Mesodermal cell (in vitro differentiated cells): ENCODE data around the gene KLHL2. TPM values are rescaled to one million over a fixed set of nuclear protein-coding genes. Genes with fewer than 3 reads are reported as not detected.
"Not testable (repeated sequence)": the region's sequence is repeated elsewhere in the genome, so short reads cannot be mapped to it uniquely, and the experiment has no call there.

Experiments
- H3K27ac ChIP-seq: 2 replicates; pipeline ENCODE4 v1.7.0; 2013; ENCODE audit warnings: mild to moderate bottlenecking, low read depth, low read length, moderate library complexity; ENCODE audit not compliant: severe bottlenecking
- H3K36me3 ChIP-seq: 2 replicates; pipeline ENCODE4 v1.7.1; 2013; ENCODE audit warnings: mild to moderate bottlenecking, low read length, moderate library complexity; ENCODE audit not compliant: control insufficient read depth, insufficient read depth
- H3K4me1 ChIP-seq: one replicate; pipeline ENCODE4 v1.7.1; 2013; ENCODE audit warnings: mild to moderate bottlenecking, low read length; ENCODE audit not compliant: insufficient read depth, control insufficient read depth, poor library complexity, severe bottlenecking
- H3K4me3 ChIP-seq: 2 replicates; pipeline ENCODE4 v1.7.0; 2013; ENCODE audit warnings: low read length, control low read depth, mild to moderate bottlenecking; ENCODE audit not compliant: insufficient read depth, poor library complexity, severe bottlenecking; ENCODE audit errors: extremely low read depth
- H3K9me3 ChIP-seq: 2 replicates; pipeline ENCODE4 v1.7.1; 2013; ENCODE audit warnings: mild to moderate bottlenecking, low read length, moderate library complexity; ENCODE audit not compliant: control insufficient read depth
- WGBS, 2 experiments: methylation state at CpG; one replicate each; pipeline ENCODE4 v1.1.5; 2013; ENCODE audit warnings: missing lambda C conversion rate in 2 of 2; ENCODE audit not compliant: insufficient coverage in 2 of 2; 5-methylcytosine and 5-hydroxymethylcytosine counted together
- polyA plus RNA-seq, 2 experiments: library from polyadenylated mRNA; stranded (reverse); fragments of 50-300 nt; gene quantifications; one replicate each; pipeline ENCODE4 v1.2.3, GENCODE V29; 2013

Gene KLHL2, protein sequence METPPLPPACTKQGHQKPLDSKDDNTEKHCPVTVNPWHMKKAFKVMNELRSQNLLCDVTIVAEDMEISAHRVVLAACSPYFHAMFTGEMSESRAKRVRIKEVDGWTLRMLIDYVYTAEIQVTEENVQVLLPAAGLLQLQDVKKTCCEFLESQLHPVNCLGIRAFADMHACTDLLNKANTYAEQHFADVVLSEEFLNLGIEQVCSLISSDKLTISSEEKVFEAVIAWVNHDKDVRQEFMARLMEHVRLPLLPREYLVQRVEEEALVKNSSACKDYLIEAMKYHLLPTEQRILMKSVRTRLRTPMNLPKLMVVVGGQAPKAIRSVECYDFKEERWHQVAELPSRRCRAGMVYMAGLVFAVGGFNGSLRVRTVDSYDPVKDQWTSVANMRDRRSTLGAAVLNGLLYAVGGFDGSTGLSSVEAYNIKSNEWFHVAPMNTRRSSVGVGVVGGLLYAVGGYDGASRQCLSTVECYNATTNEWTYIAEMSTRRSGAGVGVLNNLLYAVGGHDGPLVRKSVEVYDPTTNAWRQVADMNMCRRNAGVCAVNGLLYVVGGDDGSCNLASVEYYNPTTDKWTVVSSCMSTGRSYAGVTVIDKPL
- 11.6 TPM for polyA plus RNA-seq (2013, experiment 1 of 2)
- 11.1 TPM for polyA plus RNA-seq (2013, experiment 2 of 2)

GRCh38 chr4:165207431-165208220 lies at the start of gene KLHL2:
Gene KLHL2 (plus strand): TSS chr4:165207561. CDS start chr4:165207877, 316 bp downstream.
- Histone ChIP-seq H3K36me3 (no peaks in the 10 kb centered on the region), H3K4me3 (peak within 1 kb of the TSS; percentile 65), H3K9me3 (no peaks in the 10 kb centered on the region), H3K27ac (no peak within 1 kb of the TSS), H3K4me1 (peaks cover 22% of the 10 kb centered on the region)
- WGBS, 2 experiments: 0% methylated on average over 58 to 75 of the region's 113 CpGs

DNA sequence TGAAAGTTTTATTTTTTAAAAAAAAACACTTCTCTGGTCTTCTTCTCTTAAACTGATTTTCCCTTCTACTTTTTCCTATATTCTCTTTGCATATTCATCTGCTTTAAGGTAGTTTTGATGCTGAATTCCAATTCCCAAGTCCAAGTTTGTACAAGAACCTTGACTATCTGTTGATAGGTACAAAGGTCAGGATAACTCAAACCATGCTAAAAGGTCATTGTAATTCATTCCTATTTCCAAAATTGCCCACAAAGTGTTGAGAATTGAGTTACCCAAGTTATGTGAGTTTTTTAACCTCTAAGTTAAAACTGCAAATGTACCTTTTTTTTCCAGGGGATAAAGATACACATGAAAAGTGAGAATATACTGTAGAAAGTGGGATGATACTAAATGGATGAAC lies 48.6 kb upstream of the KLHL2 start:
- no peak overlapping the region for H3K27ac ChIP-seq
- no peak overlapping the region for H3K4me3 ChIP-seq
- no peaks in the 10 kb centered on the region for H3K4me1 ChIP-seq
- no peaks in the 10 kb centered on the region for H3K36me3 ChIP-seq
- peaks cover 5% of the 10 kb centered on the region for H3K9me3 ChIP-seq

DNA sequence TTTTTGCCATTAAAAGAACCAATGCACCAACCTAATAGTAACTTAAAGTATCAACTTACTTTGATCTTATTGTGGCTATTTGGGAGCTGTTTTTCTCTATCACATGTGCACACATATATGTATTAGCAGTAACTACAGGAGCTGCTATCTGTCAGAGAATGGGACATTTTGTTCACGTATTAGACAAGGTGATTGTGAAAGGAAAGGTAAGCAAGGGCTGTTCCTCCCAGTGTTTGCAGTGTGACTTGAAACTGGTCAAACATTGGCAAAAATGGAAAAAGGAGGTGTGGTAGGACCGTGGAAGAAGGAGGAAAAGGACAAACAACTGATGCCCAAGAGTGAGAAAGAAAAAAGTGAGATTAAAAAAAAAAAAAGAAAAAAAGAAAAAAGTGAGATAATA lies 43.1 kb upstream of the KLHL2 start:
- Histone ChIP-seq H3K9me3 (no peaks in the 10 kb centered on the region), H3K36me3 (no peaks in the 10 kb centered on the region), H3K4me3 (no peak overlapping the region), H3K4me1 (no peaks in the 10 kb centered on the region), H3K27ac (no peak overlapping the region)
- 81 to 89% methylated on average over 2 of the region's 2 CpGs for WGBS, 2 experiments

DNA sequence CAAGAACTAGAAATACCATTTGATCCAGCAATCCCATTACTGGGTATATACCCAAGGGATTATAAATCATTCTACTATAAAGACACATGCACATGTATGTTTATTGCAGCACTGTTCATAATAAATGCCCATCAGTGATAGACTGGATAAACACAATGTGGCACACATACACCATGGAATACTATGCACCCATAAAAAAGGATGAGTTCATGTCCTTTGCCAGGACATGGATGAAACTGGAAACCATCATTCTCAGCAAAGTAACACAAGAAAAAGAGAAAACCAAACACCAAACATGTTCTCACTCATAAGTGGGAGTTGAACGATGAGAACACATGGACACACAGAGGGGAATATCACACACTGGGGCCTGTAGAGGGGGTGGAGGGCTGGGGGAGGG lies 40.5 kb upstream of the KLHL2 start:
- no CpG with 5 or more reads among the region's 1 CpG for WGBS, 2 experiments
- not testable (repeated sequence) for H3K36me3 ChIP-seq

GRCh38 chr4:165167650-165168049 lies 39.7 kb upstream of the KLHL2 start:
- Histone ChIP-seq H3K9me3 (no peaks in the 10 kb centered on the region), H3K27ac (no peak overlapping the region), H3K4me1 (no peaks in the 10 kb centered on the region), H3K36me3 (no peaks in the 10 kb centered on the region), H3K4me3 (no peak overlapping the region)
- 83% methylated on average over 6 of the region's 6 CpGs for WGBS, 2 experiments

More for the DNA sequence above, 40.5 kb upstream of the KLHL2 start:
- H3K27ac ChIP-seq, H3K9me3 ChIP-seq, H3K4me1 ChIP-seq, H3K4me3 ChIP-seq: not testable (repeated sequence)

GRCh38 chr4:165170819-165171218 lies 36.5 kb upstream of the KLHL2 start:
- Histone ChIP-seq H3K9me3 (peaks cover 3% of the 10 kb centered on the region), H3K27ac (no peak overlapping the region), H3K4me3 (no peak overlapping the region), H3K4me1 (no peaks in the 10 kb centered on the region), H3K36me3 (no peaks in the 10 kb centered on the region)
- WGBS, 2 experiments: 81 to 92% methylated on average over 2 of the region's 2 CpGs

- H3K27ac ChIP-seq, H3K9me3 ChIP-seq, H3K4me3 ChIP-seq, H3K4me1 ChIP-seq, H3K36me3 ChIP-seq: not testable (repeated sequence)
- WGBS, 2 experiments: 87 to 95% methylated on average over 2 to 3 of the region's 3 CpGs
Observed at GRCh38 chr4:165175470-165175869, 31.9 kb upstream of the KLHL2 start.

DNA sequence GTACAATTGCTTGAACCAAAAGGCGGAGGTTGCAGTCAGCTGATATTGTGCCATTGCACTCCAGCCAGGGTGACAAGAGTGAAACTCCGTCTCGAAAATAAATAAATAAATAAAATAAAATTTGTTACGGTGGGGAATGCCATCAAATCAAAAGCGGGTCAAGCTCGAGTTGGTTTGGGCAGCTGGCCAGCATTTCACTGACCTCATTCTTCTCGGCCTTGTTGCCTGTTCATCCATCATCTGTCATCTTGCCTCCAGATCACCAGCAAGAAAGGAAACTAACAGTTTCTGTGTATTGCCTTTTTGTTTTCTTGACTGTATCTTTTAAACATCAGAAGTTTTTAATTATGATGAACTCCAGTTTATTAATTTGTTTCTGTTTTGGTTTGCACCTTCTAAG lies 31.5 kb upstream of the KLHL2 start:
- 83 to 91% methylated on average over 4 to 6 of the region's 7 CpGs for WGBS, 2 experiments
- no peak overlapping the region for H3K27ac ChIP-seq
- no peaks in the 10 kb centered on the region for H3K36me3 ChIP-seq
- H3K4me3 ChIP-seq: no peak overlapping the region
- no peaks in the 10 kb centered on the region for H3K4me1 ChIP-seq
- H3K9me3 ChIP-seq: peaks cover 3% of the 10 kb centered on the region

- WGBS, 2 experiments: 71 to 75% methylated on average over 3 of the region's 3 CpGs
- Histone ChIP-seq H3K4me1 (no peaks in the 10 kb centered on the region), H3K36me3 (no peaks in the 10 kb centered on the region), H3K4me3 (no peak overlapping the region), H3K9me3 (peaks cover 3% of the 10 kb centered on the region), H3K27ac (no peak overlapping the region)
Observed at GRCh38 chr4:165177725-165178666, 29.4 kb upstream of the KLHL2 start.

DNA sequence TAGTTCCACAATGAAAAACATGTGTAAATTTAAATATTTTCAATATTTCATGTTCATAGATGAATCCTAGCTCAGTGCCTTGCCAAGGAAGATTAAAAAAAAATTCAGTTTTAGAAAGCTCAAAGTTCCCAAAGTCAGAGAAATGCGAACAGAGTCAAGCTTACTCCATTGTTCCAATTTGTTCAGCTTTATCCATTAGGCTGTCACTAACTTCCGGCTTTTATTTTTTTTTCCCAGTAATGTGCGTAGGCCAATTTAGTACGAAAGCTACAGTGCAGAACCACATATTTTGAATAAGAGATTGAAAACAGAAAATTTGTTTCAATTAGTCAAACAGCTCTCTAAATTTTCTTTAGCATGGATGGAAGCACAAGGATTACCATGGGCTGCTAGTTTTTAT lies 23.1 kb upstream of the KLHL2 start:
- no peaks in the 10 kb centered on the region for H3K4me1 ChIP-seq
- H3K36me3 ChIP-seq: no peaks in the 10 kb centered on the region
- H3K9me3 ChIP-seq: no peaks in the 10 kb centered on the region
- 93 to 100% methylated on average over 1 to 2 of the region's 4 CpGs for WGBS, 2 experiments
- no peak overlapping the region for H3K27ac ChIP-seq
- H3K4me3 ChIP-seq: no peak overlapping the region
